ENCODE data around the gene RBBP8NL. TPM values are rescaled to one million over a fixed set of nuclear protein-coding genes. Genes with fewer than 3 reads are reported as not detected.

Gene RBBP8NL
- total RNA-seq, 1 experiment from 2014 or later: not detected

- no TSS peak for BruUV-seq (replicated peaks)
- H3K27ac ChIP-seq (ENCODE audit: low read depth, low read length, poor library complexity, severe bottlenecking): no peak overlapping the region
- H3K4me1 ChIP-seq (ENCODE audit: insufficient read depth, low read length, poor library complexity, severe bottlenecking): peaks cover 12% of the 10 kb centered on the region
- TF ChIP-seq EZH2 (IDR thresholded peaks at IDR 0.05; ENCODE audit: borderline replicate concordance, low read depth, low read length, poor library complexity, severe bottlenecking) (no peak), CTCF (conservative IDR thresholded peaks at IDR 0.05; ENCODE audit: low read depth, low read length) (no peak)
- H3K27me3 ChIP-seq (replicated peaks; ENCODE audit: insufficient read depth, low read depth, low read length, poor library complexity): peaks cover 14% of the 10 kb centered on the region
- DNase-seq (ENCODE audit: low spot score): no peak
- CTCF ChIA-PET: no interaction called here
- H3K36me3 ChIP-seq (ENCODE audit: insufficient read depth, low read length, poor library complexity, severe bottlenecking): no peaks in the 10 kb centered on the region
- no peaks in the 10 kb centered on the region for H3K9me3 ChIP-seq (ENCODE audit: low read depth, low read length, poor library complexity, severe bottlenecking)
- POLR2A ChIA-PET (ENCODE audit: low non-redundant PET): no interaction called here
- H3K4me3 ChIP-seq (ENCODE audit: low read depth, low read length, poor library complexity, severe bottlenecking): no peak overlapping the region
- intact Hi-C loops (cut with micrococcal nuclease; ENCODE audit: unreplicated experiment): no loop called here
Observed at GRCh38 chr20:62372042-62372993, 55.0 kb downstream of the RBBP8NL start.

GRCh38 chr20:62371588-62372041 lies 55.7 kb downstream of the RBBP8NL start:
- ChIA-PET CTCF (no interaction called here), POLR2A (ENCODE audit: low non-redundant PET) (no interaction called here)
- H3K9me3 ChIP-seq (ENCODE audit: low read depth, low read length, poor library complexity, severe bottlenecking): no peaks in the 10 kb centered on the region
- H3K4me3 ChIP-seq (ENCODE audit: low read depth, low read length, poor library complexity, severe bottlenecking): no peak overlapping the region
- no peak overlapping the region for H3K27ac ChIP-seq (ENCODE audit: low read depth, low read length, poor library complexity, severe bottlenecking)
- intact Hi-C loops (cut with micrococcal nuclease; ENCODE audit: unreplicated experiment): no loop called here
- no peak for DNase-seq (ENCODE audit: low spot score)
- BruUV-seq (replicated peaks): no TSS peak
- peaks cover 16% of the 10 kb centered on the region for H3K27me3 ChIP-seq (replicated peaks; ENCODE audit: insufficient read depth, low read depth, low read length, poor library complexity)
- H3K4me1 ChIP-seq (ENCODE audit: insufficient read depth, low read length, poor library complexity, severe bottlenecking): peaks cover 16% of the 10 kb centered on the region
- TF ChIP-seq EZH2 (IDR thresholded peaks at IDR 0.05; ENCODE audit: borderline replicate concordance, low read depth, low read length, poor library complexity, severe bottlenecking) (no peak), CTCF (conservative IDR thresholded peaks at IDR 0.05; ENCODE audit: low read depth, low read length) (no peak)
- H3K36me3 ChIP-seq (ENCODE audit: insufficient read depth, low read length, poor library complexity, severe bottlenecking): no peaks in the 10 kb centered on the region

GRCh38 chr20:62370807-62371587 lies 56.3 kb downstream of the RBBP8NL start:
- H3K27ac ChIP-seq (ENCODE audit: low read depth, low read length, poor library complexity, severe bottlenecking): no peak overlapping the region
- H3K4me1 ChIP-seq (ENCODE audit: insufficient read depth, low read length, poor library complexity, severe bottlenecking): peaks cover 22% of the 10 kb centered on the region
- H3K9me3 ChIP-seq (ENCODE audit: low read depth, low read length, poor library complexity, severe bottlenecking): no peaks in the 10 kb centered on the region
- H3K36me3 ChIP-seq (ENCODE audit: insufficient read depth, low read length, poor library complexity, severe bottlenecking): no peaks in the 10 kb centered on the region
- TF ChIP-seq EZH2 (IDR thresholded peaks at IDR 0.05; ENCODE audit: borderline replicate concordance, low read depth, low read length, poor library complexity, severe bottlenecking) (no peak), CTCF (conservative IDR thresholded peaks at IDR 0.05; ENCODE audit: low read depth, low read length) (no peak)
- peaks cover 22% of the 10 kb centered on the region for H3K27me3 ChIP-seq (replicated peaks; ENCODE audit: insufficient read depth, low read depth, low read length, poor library complexity)
- DNase-seq (ENCODE audit: low spot score): no peak
- POLR2A ChIA-PET (ENCODE audit: low non-redundant PET): no interaction called here
- CTCF ChIA-PET: no interaction called here
- BruUV-seq (replicated peaks): no TSS peak
- no peak overlapping the region for H3K4me3 ChIP-seq (ENCODE audit: low read depth, low read length, poor library complexity, severe bottlenecking)
- intact Hi-C loops (cut with micrococcal nuclease; ENCODE audit: unreplicated experiment): no loop called here
